DMS53 treated with DMSO at 0.1 percent for 48 hours (cell line): ENCODE data around the gene NRXN3.

Experiments used
- DNase-seq: peaks from one replicate; lab custom pipeline; 2025; ENCODE audit not compliant: unreplicated experiment; lab: John Stamatoyannopoulos, UW

NRXN3 gene

GRCh38 chr14:78173346-78174035, 3.3 kb downstream of the NRXN3 start:
- no peak for DNase-seq

- no peak for DNase-seq
Measured at GRCh38 chr14:78175412-78175811, 5.2 kb downstream of the NRXN3 start.

- no peak for DNase-seq
Measured at GRCh38 chr14:78178071-78178470, 7.9 kb downstream of the NRXN3 start.

GRCh38 chr14:78178971-78179370, 8.8 kb downstream of the NRXN3 start:
- DNase-seq, result no peak

- DNase-seq, result no peak
Measured at GRCh38 chr14:78181270-78181669, 11.1 kb downstream of the NRXN3 start.

- DNase-seq, result no peak
Measured at GRCh38 chr14:78182722-78183121, 12.5 kb downstream of the NRXN3 start.

GRCh38 chr14:78184157-78184556, 14.0 kb downstream of the NRXN3 start:
- DNase-seq, result no peak

GRCh38 chr14:78186277-78186676, 16.1 kb downstream of the NRXN3 start:
- no peak for DNase-seq

GRCh38 chr14:78188882-78189281, 18.7 kb downstream of the NRXN3 start:
- DNase-seq, result no peak

GRCh38 chr14:78195431-78195830, 25.3 kb downstream of the NRXN3 start:
- no peak for DNase-seq

- no peak for DNase-seq
Measured at GRCh38 chr14:78196323-78196722, 26.1 kb downstream of the NRXN3 start.

- no peak for DNase-seq
Measured at GRCh38 chr14:78197051-78197450, 26.9 kb downstream of the NRXN3 start.

GRCh38 chr14:78202163-78202562, 32.0 kb downstream of the NRXN3 start:
- DNase-seq, result no peak

GRCh38 chr14:78202976-78203375, 32.8 kb downstream of the NRXN3 start:
- DNase-seq, result no peak

GRCh38 chr14:78207414-78207813, 37.2 kb downstream of the NRXN3 start:
- no peak for DNase-seq

GRCh38 chr14:78220273-78220672, 50.1 kb downstream of the NRXN3 start:
- DNase-seq, result no peak

- DNase-seq, result no peak
Measured at GRCh38 chr14:78222746-78223145, 52.6 kb downstream of the NRXN3 start.

GRCh38 chr14:78227248-78228077, 57.3 kb downstream of the NRXN3 start:
- DNase-seq, result no peak

- no peak for DNase-seq
Measured at GRCh38 chr14:78228702-78229327, 58.6 kb downstream of the NRXN3 start.

GRCh38 chr14:78232231-78233000, 62.2 kb downstream of the NRXN3 start:
- no peak for DNase-seq

- DNase-seq, result no peak
Measured at GRCh38 chr14:78238141-78238540, 68.0 kb downstream of the NRXN3 start.
